Heart left ventricle (tissue), 13 donors: Measurements from ENCODE around the gene STARD9.

ENCODE experiments used
- CTCF ChIP-seq, 12 donors: fragments of 200-600 bp; sonication (generic) in 4 of 12; IDR thresholded peaks; one replicate each; pipeline versions ENCODE4 v1.5.0 to v1.8.0; 2018 to 2022; ENCODE audit warnings: antibody characterized with exemption in 12 of 12, mild to moderate bottlenecking in 5 of 12
- POLR2A ChIP-seq, 2 donors: fragments of 450-650 bp; IDR thresholded peaks; one replicate each; pipeline ENCODE4 v1.6.1; 2017; ENCODE audit warnings: antibody characterized with exemption in 2 of 2, mild to moderate bottlenecking in 2 of 2, moderate library complexity in 2 of 2
- donor health status: ischemic (EF 13 %, LVEDD 7.1; RV severe dilation, severe dysfunction).
- donor health status: DM: no; HTN: yes; CAD: no.
- donor health status: DM: no; HTN: no; CAD: no.
- donor health status: ischemic (EF 25% LVEDD 6.9; RV normal size, moderate dysfunction).
- donor health status: ischemic (EF 25% LVEDD 5.7; RV mildly dilated, moderate dysfunction).
- donor health status: ischemic (EF 35%, LVEDD 5.7; RV mildly dilated, moderate dysfunction).
- donor health status: nonischemic (EF 11% LVEDD 7.7; RV severe dilation, severe dysfunction).
- donor health status: DM: yes; HTN: yes; CAD: no.
- donor health status: PGD.
- donor health status: ischemic (EF 29% LVEDD 5.4; RV normal size, mild dysfunction).
- donor health status: nonischemic (EF 23%, LVEDD 6.1; RV moderate dilation, normal function).

GRCh38 chr15:42603978-42604377 is 28.6 kb downstream of the STARD9 start:
- TF ChIP-seq CTCF (IDR thresholded peaks at IDR 0.05): no peak
- no peak for TF ChIP-seq POLR2A (IDR thresholded peaks at IDR 0.05)
